Uterus (tissue), 4 donors: ENCODE data around the gene SERPINA9. TPM values are rescaled to one million over a fixed set of nuclear protein-coding genes. Genes with fewer than 3 reads are reported as not detected.
A peak's percentile ranks its signal among the peaks of the same experiment; 100 is the strongest.

Experiments
- DNase-seq, 2 donors: peaks; one replicate each; pipeline ENCODE4 v3.0.0-alpha.2; 2019 to 2020
- H3K27ac ChIP-seq, 2 donors: fragments of 200-600 bp; sonication (generic); 1 replicate in 1 of 2; 2 replicates in 1 of 2; pipeline ENCODE4 v1.5.1; 2016 to 2018
- H3K27me3 ChIP-seq, 2 donors: fragments of 200-600 bp; sonication (generic); one replicate each; pipeline ENCODE4 v1.5.1; 2018 to 2019; ENCODE audit warnings: control low read depth in 1 of 2
- H3K36me3 ChIP-seq, 2 donors: fragments of 200-600 bp; sonication (generic); one replicate each; pipeline ENCODE4 v1.5.1; 2019; ENCODE audit warnings: control low read depth in 1 of 2
- H3K4me1 ChIP-seq, 2 donors: fragments of 200-600 bp; sonication (generic); one replicate each; pipeline ENCODE4 v1.5.1; 2018 to 2019; ENCODE audit warnings: control low read depth in 1 of 2
- H3K4me3 ChIP-seq, 2 donors: fragments of 200-600 bp; sonication (generic); 1 replicate in 1 of 2; 2 replicates in 1 of 2; pipeline ENCODE4 v1.5.1; 2018 to 2019; ENCODE audit warnings: mild to moderate bottlenecking in 1 of 2
- H3K9me3 ChIP-seq, 2 donors: fragments of 200-600 bp; sonication (generic); one replicate each; pipeline ENCODE4 v1.5.1; 2019; ENCODE audit warnings: control low read depth in 1 of 2
- POLR2A ChIP-seq, 2 donors: fragments of 450-650 bp; IDR thresholded peaks; one replicate each; pipeline ENCODE4 v1.6.1; 2016; ENCODE audit warnings: antibody characterized with exemption in 2 of 2, mild to moderate bottlenecking in 1 of 2, moderate library complexity in 1 of 2
- intact Hi-C: fragments of 100-400 bp; cut with DNase I; formaldehyde crosslinking; loops from one replicate; pipeline ENCODE4 v1.15.1; 2023; ENCODE audit warnings: low total_unique reads
- total RNA-seq, 4 donors: library from RNA; depleted of rRNA in 3 of 4; stranded (reverse); fragments of >200 nt in 3 of 4; gene quantifications; one replicate each; pipeline versions ENCODE4 v1.1.0 to v1.2.4, GENCODE V29; 2014 to 2023
- TF ChIP-seq, protein P1 (sequence below), 4 experiments: fragments of 200-600 bp in 2 of 4; fragments of 450-650 bp in 2 of 4; sonication (generic) in 2 of 4; IDR thresholded peaks; one replicate each; pipeline ENCODE4 v1.5.1; 2016 to 2019; ENCODE audit warnings: antibody characterized with exemption in 4 of 4, mild to moderate bottlenecking in 2 of 4, moderate library complexity in 1 of 4
- donor health status: DM: yes; HTN: yes; CAD: no.

SERPINA9 gene
- total RNA-seq, 4 donors from 2014 or later = not detected

DNA sequence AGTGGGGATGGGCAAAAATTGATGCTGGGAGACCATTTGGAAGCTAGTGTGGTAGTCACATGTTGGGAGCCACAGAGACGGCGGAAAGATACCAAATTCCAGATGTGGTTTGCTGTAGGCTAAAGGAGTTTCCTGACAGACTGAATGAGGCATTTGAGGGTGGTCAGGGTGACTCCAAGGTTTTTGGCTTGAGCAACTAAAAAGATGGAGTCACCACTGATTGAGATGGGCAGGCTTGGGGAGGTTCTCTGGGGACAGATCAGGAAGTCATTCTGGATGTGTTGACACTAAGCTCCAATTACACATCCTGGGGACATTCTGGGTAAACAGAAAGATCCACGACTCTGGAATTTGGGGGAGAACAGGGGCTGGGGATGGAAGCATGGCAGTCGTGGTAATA, 15.5 kb upstream of the SERPINA9 start:
- no peak overlapping the region for H3K27ac ChIP-seq
- intact Hi-C loops = no loop called here
- DNase-seq = no peak
- no peak for TF ChIP-seq POLR2A (IDR thresholded peaks at IDR 0.05)
- TF ChIP-seq, protein P1, sequence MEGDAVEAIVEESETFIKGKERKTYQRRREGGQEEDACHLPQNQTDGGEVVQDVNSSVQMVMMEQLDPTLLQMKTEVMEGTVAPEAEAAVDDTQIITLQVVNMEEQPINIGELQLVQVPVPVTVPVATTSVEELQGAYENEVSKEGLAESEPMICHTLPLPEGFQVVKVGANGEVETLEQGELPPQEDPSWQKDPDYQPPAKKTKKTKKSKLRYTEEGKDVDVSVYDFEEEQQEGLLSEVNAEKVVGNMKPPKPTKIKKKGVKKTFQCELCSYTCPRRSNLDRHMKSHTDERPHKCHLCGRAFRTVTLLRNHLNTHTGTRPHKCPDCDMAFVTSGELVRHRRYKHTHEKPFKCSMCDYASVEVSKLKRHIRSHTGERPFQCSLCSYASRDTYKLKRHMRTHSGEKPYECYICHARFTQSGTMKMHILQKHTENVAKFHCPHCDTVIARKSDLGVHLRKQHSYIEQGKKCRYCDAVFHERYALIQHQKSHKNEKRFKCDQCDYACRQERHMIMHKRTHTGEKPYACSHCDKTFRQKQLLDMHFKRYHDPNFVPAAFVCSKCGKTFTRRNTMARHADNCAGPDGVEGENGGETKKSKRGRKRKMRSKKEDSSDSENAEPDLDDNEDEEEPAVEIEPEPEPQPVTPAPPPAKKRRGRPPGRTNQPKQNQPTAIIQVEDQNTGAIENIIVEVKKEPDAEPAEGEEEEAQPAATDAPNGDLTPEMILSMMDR (IDR thresholded peaks at IDR 0.05) = no peak
- no peak overlapping the region for H3K4me3 ChIP-seq
- no peaks in the 10 kb centered on the region for H3K36me3 ChIP-seq
- H3K9me3 ChIP-seq = no peaks in the 10 kb centered on the region
- no peaks in the 10 kb centered on the region for H3K4me1 ChIP-seq
- no peaks in the 10 kb centered on the region for H3K27me3 ChIP-seq

DNA sequence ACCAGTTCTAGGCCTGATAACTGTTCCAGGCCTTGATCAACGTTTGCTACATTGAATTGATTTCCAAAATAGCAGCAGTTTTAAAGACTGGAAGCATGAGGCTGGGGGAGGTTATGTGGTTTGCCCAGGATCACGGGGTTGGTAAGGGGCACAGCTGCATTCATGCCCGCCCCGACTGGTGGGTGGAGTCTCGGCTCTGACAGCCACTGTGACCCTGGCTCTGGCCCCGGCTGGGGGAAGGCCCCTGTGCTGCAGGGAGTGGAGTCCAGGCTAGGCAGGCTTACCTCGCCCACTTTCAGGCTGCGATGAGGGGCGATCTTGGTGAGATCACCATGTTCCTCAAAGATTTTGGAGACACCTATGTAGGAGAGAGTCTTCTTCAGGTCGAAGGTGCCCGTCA, 13.3 kb upstream of the SERPINA9 start:
- no peak for TF ChIP-seq POLR2A (IDR thresholded peaks at IDR 0.05)
- TF ChIP-seq, protein P1 (IDR thresholded peaks at IDR 0.05) = no peak
- intact Hi-C loops = no loop called here
- Histone ChIP-seq H3K9me3 (no peaks in the 10 kb centered on the region), H3K4me3 (no peak overlapping the region), H3K27ac (no peak overlapping the region), H3K36me3 (no peaks in the 10 kb centered on the region), H3K27me3 (no peaks in the 10 kb centered on the region), H3K4me1 (no peaks in the 10 kb centered on the region)
- no peak for DNase-seq

DNA sequence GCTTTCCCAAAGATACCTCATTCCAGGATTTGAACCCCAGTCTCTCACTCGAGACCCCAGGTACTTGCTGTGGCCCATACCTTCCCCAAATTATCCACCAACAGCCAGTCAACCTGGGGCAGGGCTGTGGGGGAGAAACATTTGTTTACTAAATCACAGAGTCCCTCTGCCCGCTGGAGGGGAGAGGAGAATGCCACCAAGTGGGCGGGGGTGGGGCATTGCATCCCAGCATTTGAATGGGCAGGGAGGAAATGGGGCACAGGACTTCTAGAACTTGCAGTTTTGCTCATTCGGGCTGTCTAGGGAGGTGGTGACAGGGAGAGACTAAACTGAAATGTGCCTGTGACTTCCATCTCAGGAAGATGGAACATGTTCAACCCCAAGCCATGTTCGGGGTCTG, 10.9 kb upstream of the SERPINA9 start:
- no peak for DNase-seq
- no peak overlapping the region for H3K27ac ChIP-seq
- H3K9me3 ChIP-seq = no peaks in the 10 kb centered on the region
- no peaks in the 10 kb centered on the region for H3K27me3 ChIP-seq
- intact Hi-C loops = no loop called here
- H3K4me3 ChIP-seq = no peak overlapping the region
- H3K4me1 ChIP-seq = no peaks in the 10 kb centered on the region
- H3K36me3 ChIP-seq = no peaks in the 10 kb centered on the region
- TF ChIP-seq, protein P1 (IDR thresholded peaks at IDR 0.05) = no peak
- TF ChIP-seq POLR2A (IDR thresholded peaks at IDR 0.05) = no peak

DNA sequence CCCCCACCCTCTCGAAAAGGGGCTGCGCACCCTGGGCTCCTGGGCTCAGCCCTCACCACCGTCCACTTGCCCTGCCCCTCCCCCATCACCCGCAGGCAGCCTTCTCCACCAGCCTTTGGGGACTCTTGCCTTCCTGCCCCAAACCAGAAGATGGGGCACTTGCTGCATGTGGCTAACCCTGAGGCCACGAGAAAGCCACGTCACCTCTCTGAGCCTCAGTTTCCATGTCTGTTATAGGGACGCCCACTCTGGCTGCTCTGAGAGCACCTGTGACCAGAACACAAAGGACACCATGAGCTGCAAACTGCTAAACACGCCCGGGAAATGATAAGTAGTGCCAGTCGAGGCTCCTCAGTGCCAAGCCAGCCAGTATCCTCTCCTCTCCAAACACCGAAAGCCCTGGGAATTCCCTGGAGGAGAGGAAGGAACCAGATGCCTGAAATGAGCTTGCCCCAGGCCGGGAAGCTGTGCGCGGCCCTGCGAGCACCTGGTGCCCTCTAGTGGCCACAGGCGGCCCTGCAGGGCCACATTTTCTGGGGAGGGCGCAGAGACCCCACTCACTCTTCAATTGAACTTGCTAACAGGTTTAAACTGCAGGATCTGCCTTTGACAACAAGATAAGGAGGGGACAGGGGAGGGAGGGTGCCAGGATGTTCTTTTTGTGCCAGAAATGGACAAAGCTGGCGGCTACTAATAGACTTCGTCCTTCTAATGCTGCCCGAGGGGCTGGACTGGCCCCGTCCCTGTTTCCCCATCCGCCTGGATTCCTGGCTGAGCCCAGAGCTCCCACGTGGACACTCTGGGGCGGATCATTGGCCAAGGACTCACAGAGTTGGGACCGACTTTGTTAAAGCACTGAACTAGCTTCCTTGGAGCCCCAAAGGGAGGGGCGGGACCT, 10.2 kb upstream of the SERPINA9 start:
- no peak for TF ChIP-seq POLR2A (IDR thresholded peaks at IDR 0.05)
- TF ChIP-seq, protein P1 (IDR thresholded peaks at IDR 0.05) = peak; percentile 78 to 96 (median 82)
- intact Hi-C loops = no loop called here
- no peak overlapping the region for H3K27ac ChIP-seq
- no peaks in the 10 kb centered on the region for H3K27me3 ChIP-seq
- H3K9me3 ChIP-seq = no peaks in the 10 kb centered on the region
- H3K36me3 ChIP-seq = no peaks in the 10 kb centered on the region
- no peaks in the 10 kb centered on the region for H3K4me1 ChIP-seq
- no peak overlapping the region for H3K4me3 ChIP-seq
- peak in 1 of 2 donors; percentile 42 for DNase-seq

GRCh38 chr14:94484481-94484880, 8.5 kb upstream of the SERPINA9 start:
- no peaks in the 10 kb centered on the region for H3K36me3 ChIP-seq
- no peak for DNase-seq
- no peaks in the 10 kb centered on the region for H3K27me3 ChIP-seq
- no peaks in the 10 kb centered on the region for H3K4me1 ChIP-seq
- no peak overlapping the region for H3K27ac ChIP-seq
- no peaks in the 10 kb centered on the region for H3K9me3 ChIP-seq
- intact Hi-C loops = no loop called here
- TF ChIP-seq, protein P1 (IDR thresholded peaks at IDR 0.05) = no peak
- TF ChIP-seq POLR2A (IDR thresholded peaks at IDR 0.05) = no peak
- H3K4me3 ChIP-seq = no peak overlapping the region
